GM18907 (cell line): ENCODE measurements around the gene EEPD1.

Experiments used
- ATAC-seq: cut with Tn5 transposase; IDR thresholded peaks from one replicate; pipeline ENCODE4 v1.9.1; 2021; ENCODE audit warnings: mild to moderate bottlenecking, moderate library complexity; ENCODE audit not compliant: unreplicated experiment

Gene EEPD1

GRCh38 chr7:36278069-36278619 lies 125.1 kb downstream of the EEPD1 start:
- ATAC-seq: no peak

- no peak for ATAC-seq
Observed at GRCh38 chr7:36278620-36279172, 125.6 kb downstream of the EEPD1 start.

GRCh38 chr7:36279200-36279925 lies 126.3 kb downstream of the EEPD1 start:
- ATAC-seq: peak; percentile 74

GRCh38 chr7:36279926-36280315 lies 126.9 kb downstream of the EEPD1 start:
- no peak for ATAC-seq

- no peak for ATAC-seq
Observed at GRCh38 chr7:36280840-36281812, 128.1 kb downstream of the EEPD1 start.

- no peak for ATAC-seq
Observed at GRCh38 chr7:36281945-36282717, 129.1 kb downstream of the EEPD1 start.

- ATAC-seq: no peak
Observed at GRCh38 chr7:36283181-36283580, 130.1 kb downstream of the EEPD1 start.

GRCh38 chr7:36283711-36284130 lies 130.7 kb downstream of the EEPD1 start:
- peak; percentile 58 for ATAC-seq

- no peak for ATAC-seq
Observed at GRCh38 chr7:36284456-36285090, 131.5 kb downstream of the EEPD1 start.

GRCh38 chr7:36285276-36285675 lies 132.2 kb downstream of the EEPD1 start:
- ATAC-seq: no peak

- no peak for ATAC-seq
Observed at GRCh38 chr7:36286226-36286625, 133.2 kb downstream of the EEPD1 start.

GRCh38 chr7:36286688-36287087 lies 133.6 kb downstream of the EEPD1 start:
- ATAC-seq: no peak

- ATAC-seq: peak; percentile 51
Observed at GRCh38 chr7:36287371-36288241, 134.6 kb downstream of the EEPD1 start.

GRCh38 chr7:36288501-36288900 lies 135.4 kb downstream of the EEPD1 start:
- no peak for ATAC-seq

GRCh38 chr7:36289833-36290661 lies 137.0 kb downstream of the EEPD1 start:
- ATAC-seq: peak; percentile 44

- peak; percentile 55 for ATAC-seq
Observed at GRCh38 chr7:36291387-36292316, 138.6 kb downstream of the EEPD1 start.

GRCh38 chr7:36295090-36295489 lies 142.0 kb downstream of the EEPD1 start:
- no peak for ATAC-seq
